Thyroid gland (tissue), 4 donors: ENCODE results near the gene SORCS2. TPM values are rescaled to one million over a fixed set of nuclear protein-coding genes. Genes with fewer than 3 reads are reported as not detected.

Experiments
- DNase-seq, 2 donors: peaks; one replicate each; pipeline ENCODE4 v3.0.0-alpha.2; 2019
- H3K27ac ChIP-seq, 3 donors: fragments of 200-600 bp; sonication (generic); 1 replicate in 2 of 3; 2 replicates in 1 of 3; pipeline ENCODE4 v1.5.1; 2016 to 2019; ENCODE audit warnings: mild to moderate bottlenecking in 1 of 3, moderate library complexity in 1 of 3
- H3K27me3 ChIP-seq: fragments of 200-600 bp; sonication (generic); one replicate; pipeline ENCODE4 v1.5.1; 2019
- H3K36me3 ChIP-seq, 2 donors: fragments of 200-600 bp; sonication (generic); one replicate each; pipeline ENCODE4 v1.5.1; 2016 to 2019
- H3K4me1 ChIP-seq, 2 donors: fragments of 200-600 bp; sonication (generic); one replicate each; pipeline ENCODE4 v1.5.1; 2017 to 2019
- H3K4me3 ChIP-seq, 3 donors: fragments of 200-600 bp; sonication (generic); replicated peaks in 1 of 3; 1 replicate in 2 of 3; 2 replicates in 1 of 3; pipeline ENCODE4 v1.5.1; 2016; ENCODE audit warnings: mild to moderate bottlenecking in 1 of 3
- H3K9me3 ChIP-seq: fragments of 200-600 bp; sonication (generic); one replicate; pipeline ENCODE4 v1.5.1; 2017
- CTCF ChIP-seq, 6 experiments: fragments of 200-600 bp in 3 of 6; fragments of 450-650 bp in 3 of 6; sonication (generic) in 3 of 6; IDR thresholded peaks; one replicate each; pipeline ENCODE4 v1.5.1; 2016 to 2019; ENCODE audit warnings: antibody characterized with exemption in 6 of 6, mild to moderate bottlenecking in 2 of 6, inconsistent platforms in 1 of 6, moderate library complexity in 1 of 6
- POLR2A ChIP-seq, 2 donors: fragments of 450-650 bp; IDR thresholded peaks; one replicate each; pipeline ENCODE4 v1.6.1; 2017; ENCODE audit warnings: antibody characterized with exemption in 2 of 2, mild to moderate bottlenecking in 2 of 2, moderate library complexity in 1 of 2
- WGBS, 2 donors: methylation state at CpG; one replicate each; pipeline ENCODE4 v1.1.5; 2017; 5-methylcytosine and 5-hydroxymethylcytosine counted together
- intact Hi-C: fragments of 100-400 bp; cut with DNase I; formaldehyde crosslinking; loops from one replicate; pipeline ENCODE4 v1.15.1; 2023
- total RNA-seq, 4 donors: library from RNA; depleted of rRNA; stranded (reverse); fragments of >200 nt; gene quantifications; one replicate each; pipeline ENCODE4 v1.2.3, GENCODE V29; 2016

The SORCS2 gene
- total RNA-seq, 4 donors from 2014 or later: 1.7 to 13.6 (median 3.6) TPM

GRCh38 chr4:7339751-7340552 is 147.6 kb downstream of the SORCS2 start:
- intact Hi-C loops: loop anchor here (5.0 to 10.0 kb wide), 2 partner anchors 148 to 375 kb away; partner anchors contain the start of gene SORCS2
- H3K27me3 ChIP-seq: no peaks in the 10 kb centered on the region
- no peak for TF ChIP-seq POLR2A (IDR thresholded peaks at IDR 0.05)
- no peak for TF ChIP-seq CTCF (IDR thresholded peaks at IDR 0.05)
- H3K4me1 ChIP-seq: peaks cover 10% of the 10 kb centered on the region in 2 donors
- WGBS, 2 donors: 87 to 95% methylated on average over 8 to 15 of the region's 15 CpGs
- no peak overlapping the region for H3K4me3 ChIP-seq
- no peak for DNase-seq
- H3K9me3 ChIP-seq: no peaks in the 10 kb centered on the region
- no peaks in the 10 kb centered on the region for H3K36me3 ChIP-seq
- H3K27ac ChIP-seq: no peak overlapping the region

GRCh38 chr4:7340553-7341433 is 148.5 kb downstream of the SORCS2 start:
- Histone ChIP-seq H3K36me3 (no peaks in the 10 kb centered on the region), H3K4me3 (no peak overlapping the region), H3K27me3 (no peaks in the 10 kb centered on the region), H3K27ac (no peak overlapping the region), H3K4me1 (peaks cover 4% of the 10 kb centered on the region in 2 donors), H3K9me3 (no peaks in the 10 kb centered on the region)
- no peak for DNase-seq
- intact Hi-C loops: no loop called here
- WGBS, 2 donors: 92 to 96% methylated on average over 13 to 17 of the region's 17 CpGs
- TF ChIP-seq CTCF (IDR thresholded peaks at IDR 0.05) (no peak), POLR2A (IDR thresholded peaks at IDR 0.05) (no peak)

- H3K9me3 ChIP-seq: no peaks in the 10 kb centered on the region
- no peak overlapping the region for H3K27ac ChIP-seq
- no peaks in the 10 kb centered on the region for H3K4me1 ChIP-seq
- intact Hi-C loops: no loop called here
- TF ChIP-seq CTCF (IDR thresholded peaks at IDR 0.05): no peak
- no peak for TF ChIP-seq POLR2A (IDR thresholded peaks at IDR 0.05)
- WGBS, 2 donors: 92 to 94% methylated on average over 6 of the region's 6 CpGs
- no peaks in the 10 kb centered on the region for H3K36me3 ChIP-seq
- no peak overlapping the region for H3K4me3 ChIP-seq
- no peaks in the 10 kb centered on the region for H3K27me3 ChIP-seq
- DNase-seq: no peak
Observed at GRCh38 chr4:7341491-7342222, 149.3 kb downstream of the SORCS2 start.

GRCh38 chr4:7342223-7343080 is 150.1 kb downstream of the SORCS2 start:
- Histone ChIP-seq H3K4me1 (no peaks in the 10 kb centered on the region), H3K27me3 (no peaks in the 10 kb centered on the region), H3K27ac (no peak overlapping the region), H3K4me3 (no peak overlapping the region), H3K9me3 (no peaks in the 10 kb centered on the region), H3K36me3 (no peaks in the 10 kb centered on the region)
- WGBS, 2 donors: 90 to 94% methylated on average over 21 of the region's 21 CpGs
- DNase-seq: no peak
- TF ChIP-seq POLR2A (IDR thresholded peaks at IDR 0.05): no peak
- no peak for TF ChIP-seq CTCF (IDR thresholded peaks at IDR 0.05)
- intact Hi-C loops: no loop called here
